ENCODE measurements around the gene CHN2. TPM values are rescaled to one million over a fixed set of nuclear protein-coding genes. Genes with fewer than 3 reads are reported as not detected.

CHN2 gene
- total RNA-seq, 1 donor = under 0.01 TPM

GRCh38 chr7:29343399-29343798 is 148.8 kb downstream of the CHN2 start:
- no peak for TF ChIP-seq CTCF (IDR thresholded peaks at IDR 0.05; ENCODE audit: insufficient read depth, low read depth, low read length)
- DNase-seq (ENCODE audit: low read depth) = no peak
- H3K4me3 ChIP-seq (ENCODE audit: low read depth, low read length) = no peak overlapping the region

GRCh38 chr7:29344334-29344978 is 149.9 kb downstream of the CHN2 start:
- no peak for TF ChIP-seq CTCF (IDR thresholded peaks at IDR 0.05; ENCODE audit: insufficient read depth, low read depth, low read length)
- H3K4me3 ChIP-seq (ENCODE audit: low read depth, low read length) = no peak overlapping the region
- no peak for DNase-seq (ENCODE audit: low read depth)

GRCh38 chr7:29345590-29345989 is 151.0 kb downstream of the CHN2 start:
- TF ChIP-seq CTCF (IDR thresholded peaks at IDR 0.05; ENCODE audit: insufficient read depth, low read depth, low read length) = no peak
- peak; percentile 2 for DNase-seq (ENCODE audit: low read depth)
- no peak overlapping the region for H3K4me3 ChIP-seq (ENCODE audit: low read depth, low read length)

GRCh38 chr7:29346231-29346978 is 151.8 kb downstream of the CHN2 start:
- no peak for TF ChIP-seq CTCF (IDR thresholded peaks at IDR 0.05; ENCODE audit: insufficient read depth, low read depth, low read length)
- no peak overlapping the region for H3K4me3 ChIP-seq (ENCODE audit: low read depth, low read length)
- DNase-seq (ENCODE audit: low read depth) = no peak

GRCh38 chr7:29349362-29349761 is 154.8 kb downstream of the CHN2 start:
- no peak for TF ChIP-seq CTCF (IDR thresholded peaks at IDR 0.05; ENCODE audit: insufficient read depth, low read depth, low read length)
- H3K4me3 ChIP-seq (ENCODE audit: low read depth, low read length) = no peak overlapping the region
- no peak for DNase-seq (ENCODE audit: low read depth)

GRCh38 chr7:29350351-29350750 is 155.8 kb downstream of the CHN2 start:
- no peak for DNase-seq (ENCODE audit: low read depth)
- TF ChIP-seq CTCF (IDR thresholded peaks at IDR 0.05; ENCODE audit: insufficient read depth, low read depth, low read length) = no peak
- H3K4me3 ChIP-seq (ENCODE audit: low read depth, low read length) = no peak overlapping the region

Data from fibroblast of villous mesenchyme (primary cell).